SU-DHL-6 (cell line): ENCODE results near the gene TCP11L2.

Source experiments
- CTCF ChIP-seq: fragments of 200-600 bp; sonication (generic); IDR thresholded peaks from one replicate; pipeline ENCODE4 v1.5.1; 2017; ENCODE audit warnings: antibody characterized with exemption, mild to moderate bottlenecking, low read length, moderate library complexity; ENCODE audit not compliant: insufficient read depth, poor library complexity, severe bottlenecking
- EZH2phosphoT487 ChIP-seq: fragments of 200-600 bp; sonication (generic), shearing (Covaris generic); conservative IDR thresholded peaks from 2 replicates; pipeline ENCODE4 v1.6.1; 2018; ENCODE audit warnings: mild to moderate bottlenecking, antibody characterized with exemption, low read length, moderate library complexity, mixed read lengths

DNA sequence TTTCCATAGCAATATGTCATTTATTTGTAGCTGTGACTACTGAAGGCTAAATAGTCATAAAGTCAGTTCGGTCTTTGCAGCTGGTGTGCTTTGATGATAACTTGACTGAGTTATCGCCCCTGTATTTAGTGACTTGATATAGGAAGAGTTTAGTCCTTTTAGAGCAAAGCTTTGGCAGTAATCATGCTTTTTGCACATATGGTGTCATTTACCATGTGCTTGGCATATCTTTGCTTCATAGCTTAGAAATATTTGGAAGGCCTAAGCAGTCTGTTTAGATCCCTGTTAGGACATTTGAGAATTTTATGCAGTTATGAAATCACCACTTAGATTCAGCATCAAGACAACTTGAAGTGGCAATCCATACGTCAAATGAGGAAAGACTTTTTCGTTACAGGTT, 86.6 kb downstream of the TCP11L2 start:
- TF ChIP-seq CTCF (no peak), EZH2phosphoT487 (no peak)
